Stimulated activated CD8-positive, alpha-beta memory T cell treated with anti-CD3 and anti-CD28 coated beads, Interleukin-7, amount 100 ng/mL, for 24 hours (primary cell): ENCODE data around the gene EP400.
A peak's percentile ranks its signal among the peaks of the same experiment; 100 is the strongest.
"Not testable (repeated sequence)": the region's sequence is repeated elsewhere in the genome, so short reads cannot be mapped to it uniquely, and the experiment has no call there.

Experiments used
- DNase-seq: peaks from one replicate; pipeline ENCODE4 v3.0.0-alpha.2; 2020; ENCODE audit warnings: low read depth

EP400 gene

DNA sequence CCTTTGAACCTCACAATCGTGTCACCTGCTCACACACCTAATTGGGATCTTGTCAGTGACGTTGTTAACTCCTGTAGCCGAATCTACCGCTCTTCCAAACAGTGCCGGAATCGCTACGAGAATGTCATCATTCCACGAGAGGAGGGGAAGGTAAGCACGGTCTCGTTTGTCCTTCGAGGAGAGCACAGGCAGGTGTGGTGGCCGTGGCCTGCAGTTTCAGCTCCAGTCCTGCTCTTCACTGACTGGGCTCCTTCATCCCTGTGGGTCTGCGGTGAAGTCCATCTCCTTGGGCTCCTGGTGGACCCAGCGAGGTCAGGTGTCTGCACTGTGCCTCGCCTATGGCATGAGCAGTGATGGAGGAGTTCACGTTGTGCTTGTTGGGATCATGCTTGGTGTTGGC is 96.0 kb downstream of the EP400 start:
- no peak for DNase-seq

DNA sequence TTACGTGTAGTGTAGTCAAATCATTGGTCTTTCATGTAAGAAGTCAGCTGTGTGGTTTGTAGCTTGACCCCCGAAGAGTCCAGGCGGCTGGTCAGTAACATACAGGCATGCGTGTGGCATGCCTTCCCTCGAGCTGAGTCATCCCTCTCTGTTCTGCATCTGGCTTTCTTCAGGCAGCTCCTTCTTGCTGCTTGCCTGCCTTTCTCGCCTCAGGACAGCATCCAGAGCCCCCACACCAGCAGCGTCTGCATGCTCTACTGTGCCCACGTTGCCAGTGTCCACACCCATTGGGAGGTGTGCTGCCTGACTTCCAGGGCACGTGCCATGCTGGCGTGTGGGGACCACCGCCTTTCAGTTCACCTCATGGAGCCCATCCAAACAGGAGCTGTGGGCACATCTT is 96.8 kb downstream of the EP400 start:
- no peak for DNase-seq

GRCh38 chr12:132047630-132048029 is 97.9 kb downstream of the EP400 start:
- not testable (repeated sequence) for DNase-seq

DNA sequence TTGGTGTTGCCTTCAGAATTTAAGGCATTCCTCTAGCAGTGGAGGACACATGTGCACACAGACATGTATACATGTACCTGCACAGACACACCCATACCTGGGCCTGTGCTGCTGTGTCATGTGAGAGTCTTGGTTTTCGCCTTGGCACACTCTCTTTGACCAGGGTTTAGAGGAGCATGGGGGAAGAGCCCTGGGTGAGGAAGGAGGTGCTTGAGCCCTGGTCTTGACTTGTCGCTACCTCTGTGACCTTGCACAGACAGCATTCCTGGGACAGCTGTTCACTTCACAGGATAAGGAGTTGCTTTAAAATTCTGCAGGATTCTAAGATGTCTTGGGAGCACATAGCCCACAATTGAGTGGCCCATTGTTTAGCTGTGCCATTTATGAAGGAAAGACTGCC is 99.7 kb downstream of the EP400 start:
- DNase-seq: no peak

- no peak for DNase-seq
These were observed 100.1 kb downstream of the EP400 start for GRCh38 chr12:132049876-132050275.

- not testable (repeated sequence) for DNase-seq
These were observed 102.0 kb downstream of the EP400 start for GRCh38 chr12:132051718-132052117.

- DNase-seq: no peak
These were observed 102.6 kb downstream of the EP400 start for GRCh38 chr12:132052196-132052932.

DNA sequence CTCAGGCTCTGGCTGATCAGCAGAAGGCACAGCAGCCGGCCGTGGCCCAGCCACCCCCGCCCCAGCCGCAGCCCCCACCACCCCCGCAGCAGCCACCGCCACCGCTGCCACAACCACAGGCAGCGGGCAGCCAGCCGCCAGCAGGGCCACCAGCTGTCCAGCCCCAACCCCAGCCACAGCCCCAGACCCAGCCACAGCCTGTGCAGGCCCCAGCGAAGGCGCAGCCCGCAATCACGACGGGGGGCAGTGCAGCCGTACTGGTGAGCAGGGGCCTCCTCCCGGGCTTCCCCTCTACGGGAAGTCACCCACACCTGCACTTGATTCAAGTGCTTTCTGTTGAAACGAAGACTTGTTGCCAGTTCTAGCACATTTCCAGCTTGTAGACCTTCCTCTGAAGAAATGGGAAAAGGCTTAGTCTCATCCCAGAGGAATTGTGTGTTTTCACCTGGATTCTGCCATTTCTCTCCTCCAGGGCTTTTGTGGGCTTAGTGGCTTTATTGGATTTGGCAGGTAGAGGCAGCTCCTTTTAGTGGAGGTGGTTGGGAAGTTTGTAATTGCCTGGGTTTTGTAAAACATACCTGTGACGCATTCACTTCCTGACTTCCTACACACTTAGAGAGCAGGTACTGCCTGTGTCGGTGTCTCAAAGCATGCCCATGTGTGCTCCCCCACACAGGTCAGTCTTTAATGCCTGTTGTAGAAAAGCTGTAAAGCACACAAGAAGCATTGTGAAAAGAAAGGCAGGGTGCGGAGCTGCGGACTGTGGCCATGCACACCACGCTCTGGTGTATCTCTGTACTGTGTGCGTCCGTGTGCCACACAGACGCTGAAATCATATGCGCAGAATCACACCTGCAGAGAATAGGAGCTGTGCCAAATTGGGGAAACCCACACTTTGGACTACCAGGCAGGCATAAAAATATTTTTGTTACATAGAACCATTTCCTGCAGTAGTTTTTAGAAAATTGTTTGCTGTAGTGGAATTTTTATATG is 103.9 kb downstream of the EP400 start:
- no peak for DNase-seq

DNA sequence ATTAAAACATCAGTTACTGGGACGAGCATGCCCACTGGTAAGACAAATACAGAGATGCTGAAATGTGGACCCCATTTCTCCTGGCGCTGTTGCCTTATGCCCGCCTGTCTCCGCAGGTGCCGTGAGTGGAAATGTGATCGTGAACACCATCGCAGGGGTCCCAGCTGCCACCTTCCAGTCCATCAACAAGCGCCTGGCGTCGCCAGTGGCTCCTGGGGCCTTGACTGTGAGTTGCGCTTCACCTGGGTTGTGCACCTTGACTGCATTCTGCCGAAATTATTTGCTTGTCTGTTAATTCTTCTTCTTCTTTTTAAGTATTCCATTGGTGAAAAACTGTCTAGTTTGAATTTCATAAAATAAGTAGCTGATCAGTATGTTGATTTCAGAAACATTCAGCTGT is 105.2 kb downstream of the EP400 start:
- DNase-seq: no peak

- DNase-seq: no peak
These were observed 105.9 kb downstream of the EP400 start for GRCh38 chr12:132055535-132056096.

DNA sequence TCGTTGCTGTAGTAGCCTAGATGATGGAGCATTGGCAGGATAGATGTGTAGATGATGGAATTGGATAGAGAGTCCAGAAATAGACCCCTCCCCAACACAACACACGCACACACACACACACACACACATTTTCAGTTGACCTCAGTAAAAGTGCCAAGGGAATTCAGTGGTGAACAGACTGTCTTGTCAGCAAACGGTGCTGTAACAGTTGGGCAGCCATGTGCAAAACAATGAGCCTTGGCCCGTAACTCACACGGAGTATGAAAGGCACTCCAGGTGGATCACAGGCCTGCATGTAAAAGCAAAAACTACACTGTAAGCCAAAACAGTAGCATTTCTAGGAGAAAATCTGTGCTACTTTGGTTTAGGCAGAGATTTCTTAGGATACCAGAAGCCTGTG is 106.6 kb downstream of the EP400 start:
- DNase-seq: no peak

DNA sequence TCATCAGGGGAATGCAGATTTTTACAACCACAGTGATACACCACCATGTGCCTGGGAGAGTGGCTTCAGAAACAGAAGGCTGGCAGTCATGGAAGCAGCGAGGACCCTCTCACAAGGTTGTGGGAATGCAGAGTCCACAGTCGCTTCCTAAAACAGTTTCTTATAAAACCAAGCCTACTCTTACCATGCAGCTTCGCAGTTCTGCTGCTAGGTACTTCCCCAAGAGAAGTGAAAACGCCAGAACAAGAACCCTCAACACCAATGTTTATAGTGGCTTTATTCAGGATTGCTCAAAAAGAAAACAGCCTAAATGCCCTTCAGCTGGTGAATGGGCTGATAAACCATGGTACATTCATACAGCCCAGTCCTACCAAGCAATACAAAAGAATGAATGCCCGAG is 107.2 kb downstream of the EP400 start:
- no peak for DNase-seq

- no peak for DNase-seq
These were observed 107.9 kb downstream of the EP400 start for GRCh38 chr12:132057691-132058090.

DNA sequence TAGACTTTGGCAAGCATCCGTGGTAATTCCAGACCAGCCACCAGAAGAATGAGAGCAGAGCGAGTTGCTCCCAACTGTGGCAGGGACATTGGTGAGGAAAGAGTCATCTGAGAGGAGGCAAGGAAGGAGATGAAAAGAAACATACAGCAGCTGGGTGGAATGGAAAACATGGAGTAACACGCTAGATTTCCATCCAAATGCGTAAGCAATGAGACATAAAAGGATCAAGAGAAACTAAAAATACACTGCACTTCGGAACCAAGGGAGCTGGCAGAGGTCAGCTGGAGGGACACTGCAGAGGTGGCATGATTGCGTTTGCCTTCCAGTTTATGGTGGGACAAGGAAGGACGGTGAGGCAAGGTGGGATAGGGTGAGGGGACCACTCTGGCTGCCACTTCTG is 111.5 kb downstream of the EP400 start:
- DNase-seq: no peak

GRCh38 chr12:132061641-132062430 is 112.1 kb downstream of the EP400 start:
- no peak for DNase-seq

GRCh38 chr12:132062481-132062880 is 112.7 kb downstream of the EP400 start:
- DNase-seq: no peak

DNA sequence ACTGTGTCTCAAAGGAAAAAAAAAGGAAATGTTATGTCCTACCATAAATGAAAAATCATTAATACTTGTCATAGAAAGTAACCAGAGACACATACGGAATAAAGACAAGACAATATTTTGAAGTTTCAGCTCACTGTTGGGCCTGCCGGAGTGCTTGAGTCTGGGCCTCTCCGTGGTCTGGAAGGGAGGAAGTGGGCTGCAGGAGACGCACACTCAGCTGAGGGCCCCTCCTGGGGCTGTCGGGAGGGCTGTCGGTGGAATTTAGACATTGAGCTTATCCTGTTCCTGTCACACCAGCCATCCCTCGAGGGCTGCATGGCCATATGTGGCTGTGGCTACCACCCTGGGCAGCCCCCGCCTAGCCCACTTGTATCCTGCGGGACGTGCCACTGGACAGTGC is 113.7 kb downstream of the EP400 start:
- no peak for DNase-seq

DNA sequence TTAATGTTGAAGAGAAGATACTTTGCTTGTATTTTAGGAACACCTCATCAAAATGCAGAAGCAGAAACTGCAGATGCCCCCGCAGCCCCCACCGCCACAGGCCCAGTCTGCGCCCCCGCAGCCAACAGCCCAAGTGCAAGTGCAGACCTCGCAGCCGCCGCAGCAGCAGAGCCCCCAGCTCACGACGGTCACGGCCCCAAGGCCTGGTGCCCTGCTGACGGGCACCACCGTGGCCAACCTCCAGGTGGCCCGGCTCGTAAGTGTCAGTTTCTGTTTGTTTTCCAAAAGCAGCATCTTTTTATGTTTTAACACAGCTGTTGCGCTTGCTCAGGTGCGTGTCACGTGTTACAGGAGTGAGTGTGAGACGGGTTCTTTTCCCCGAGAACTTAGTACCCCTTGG is 114.9 kb downstream of the EP400 start:
- no peak for DNase-seq

DNA sequence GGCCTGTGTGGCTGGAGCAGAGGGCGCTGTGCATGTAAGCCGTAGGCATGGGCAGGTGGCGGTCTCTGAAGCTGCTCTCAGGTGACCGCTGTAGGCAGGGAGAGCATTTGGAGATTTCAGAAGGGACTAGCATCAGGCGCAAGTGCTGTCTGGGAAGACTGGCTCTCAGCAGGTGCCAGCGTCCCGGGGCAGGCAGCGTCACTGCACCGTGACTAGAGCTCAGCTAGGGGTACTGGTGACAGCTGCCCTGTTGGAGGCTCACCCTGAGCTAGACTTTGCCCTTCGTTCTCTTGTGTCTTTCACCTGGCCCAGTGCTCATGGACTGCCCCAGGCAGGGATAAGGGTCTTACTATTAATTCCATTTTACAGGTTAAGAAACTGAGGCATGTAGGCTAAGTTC is 115.5 kb downstream of the EP400 start:
- DNase-seq: no peak

GRCh38 chr12:132065609-132066344 is 116.0 kb downstream of the EP400 start:
- DNase-seq: no peak

DNA sequence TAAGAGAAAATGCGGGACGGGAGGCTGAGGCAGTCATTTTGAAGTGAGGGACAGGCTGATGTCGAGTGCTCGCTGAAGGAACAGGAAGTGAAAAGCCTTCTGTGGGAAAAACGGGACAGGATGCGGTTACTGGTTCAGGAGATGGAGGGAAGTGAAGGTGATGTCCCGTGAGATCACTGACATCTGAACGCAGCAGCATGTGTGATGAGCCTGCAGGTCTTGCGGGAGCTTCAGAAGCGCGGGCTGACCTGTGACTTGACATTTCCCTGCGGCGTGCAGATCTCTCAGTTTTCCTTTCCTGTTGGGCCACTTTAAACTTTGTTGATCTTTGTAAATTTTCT is 116.6 kb downstream of the EP400 start:
- DNase-seq: peak; percentile 3
